PC-3 (cell line): ENCODE data around the gene DCHS1. TPM values are rescaled to one million over a fixed set of nuclear protein-coding genes. Genes with fewer than 3 reads are reported as not detected.

Experiments used
- ATAC-seq: fragments of 200-7000 bp; cut with Tn5 transposase; 2 replicates; pipeline ENCODE4 v1.9.1; 2020; ENCODE audit warnings: mild to moderate bottlenecking, moderate library complexity
- BruUV-seq: library from RNA; stranded (reverse); fragments of 400-500 nt; replicated peaks from 2 replicates; lab custom pipeline; 2021; lab: Mats Ljungman, UMichigan
- CTCF ChIA-PET: fragments of 300-600 bp; sonication (Branson Sonifier 250); formaldehyde crosslinking; loops from one replicate; lab custom pipeline; 2022; ENCODE audit warnings: antibody characterized with exemption; lab: Charles Lee
- POLR2A ChIA-PET: fragments of 300-600 bp; sonication (Branson Sonifier 250); formaldehyde crosslinking; loops from one replicate; lab custom pipeline; 2022; ENCODE audit warnings: antibody characterized with exemption; ENCODE audit not compliant: unreplicated experiment; lab: Charles Lee
- DNase-seq: peaks from one replicate; pipeline ENCODE4 v3.0.0-alpha.2; 2015
- H2AFZ ChIP-seq: fragments of 300-600 bp; sonication (generic); 2 replicates; pipeline ENCODE4 v1.6.0; 2016; ENCODE audit warnings: antibody characterized with exemption, low read length
- H3F3A ChIP-seq: fragments of 300-600 bp; sonication (generic); one replicate; pipeline ENCODE4 v1.6.0; 2017; ENCODE audit warnings: antibody characterized with exemption, low read length, control low read depth, mild to moderate bottlenecking; ENCODE audit not compliant: unreplicated experiment
- H3K27ac ChIP-seq: fragments of 300-600 bp; sonication (generic); 2 replicates; pipeline ENCODE4 v1.5.1; 2016; ENCODE audit warnings: mild to moderate bottlenecking, low read length
- H3K27me3 ChIP-seq: fragments of 300-600 bp; sonication (generic); 2 replicates; pipeline ENCODE4 v1.6.1; 2016; ENCODE audit warnings: low read length, mixed read lengths
- H3K36me3 ChIP-seq: fragments of 300-600 bp; sonication (generic); 2 replicates; pipeline ENCODE4 v1.6.1; 2016; ENCODE audit warnings: low read depth, mixed run types, low read length, mixed read lengths
- H3K4me1 ChIP-seq: fragments of 300-600 bp; sonication (generic); 2 replicates; pipeline ENCODE4 v1.5.1; 2016; ENCODE audit warnings: low read length; ENCODE audit not compliant: insufficient read depth
- H3K4me2 ChIP-seq: fragments of 300-600 bp; sonication (generic); 2 replicates; pipeline ENCODE4 v1.6.0; 2016; ENCODE audit warnings: low read length
- H3K4me3 ChIP-seq: fragments of 300-600 bp; sonication (generic); 2 replicates; pipeline ENCODE4 v1.5.1; 2016; ENCODE audit warnings: mild to moderate bottlenecking, low read length, mixed read lengths
- H3K79me2 ChIP-seq: fragments of 300-600 bp; sonication (generic); 2 replicates; pipeline ENCODE4 v1.6.1; 2017; ENCODE audit warnings: low read length, mixed read lengths
- H3K9ac ChIP-seq: fragments of 300-600 bp; sonication (generic); 2 replicates; pipeline ENCODE4 v1.6.0; 2016; ENCODE audit warnings: mild to moderate bottlenecking, low read length
- H3K9me2 ChIP-seq: fragments of 300-600 bp; sonication (generic); replicated peaks from 2 replicates; pipeline ENCODE4 v1.6.1; 2016; ENCODE audit warnings: mixed run types, low read length, mixed read lengths
- H3K9me3 ChIP-seq: fragments of 300-600 bp; sonication (generic); 2 replicates; pipeline ENCODE4 v1.6.1; 2016; ENCODE audit warnings: low read length, mixed read lengths
- H4K20me1 ChIP-seq: fragments of 300-600 bp; sonication (generic); 2 replicates; pipeline ENCODE4 v1.6.1; 2016; ENCODE audit warnings: low read length, mixed read lengths
- CTCF ChIP-seq: fragments of 300-600 bp; sonication (generic); conservative IDR thresholded peaks from 2 replicates; pipeline ENCODE4 v1.5.1; 2017; ENCODE audit warnings: antibody characterized with exemption, low read depth, mild to moderate bottlenecking, low read length
- EZH2 ChIP-seq: fragments of 300-600 bp; sonication (generic); IDR thresholded peaks from one replicate; pipeline ENCODE4 v1.6.1; 2017; ENCODE audit warnings: antibody characterized with exemption, mild to moderate bottlenecking, low read length; ENCODE audit not compliant: unreplicated experiment
- EZH2phosphoT487 ChIP-seq: fragments of 300-600 bp; sonication (generic); IDR thresholded peaks from 2 replicates; pipeline ENCODE4 v1.6.1; 2018; ENCODE audit warnings: mild to moderate bottlenecking, antibody characterized with exemption, low read length, borderline replicate concordance
- intact Hi-C: fragments of 100-400 bp; cut with micrococcal nuclease; formaldehyde crosslinking; loops from 2 replicates; pipeline ENCODE4 v1.9.0; 2023
- total RNA-seq: library from RNA; depleted of rRNA; stranded (reverse); fragments of >200 nt; gene quantifications from 2 replicates; pipeline ENCODE4 v1.2.3, GENCODE V29; 2014

Gene DCHS1
- total RNA-seq, 1 experiment from 2014 or later, result under 0.01 TPM

GRCh38 chr11:6681949-6682348 lies 26.3 kb upstream of the DCHS1 start:
- H3K4me1 ChIP-seq, result peaks cover 5% of the 10 kb centered on the region; the same call in 1 of the 2 replicates
- peaks cover 23% of the 10 kb centered on the region for H3K79me2 ChIP-seq
- H3K9me3 ChIP-seq, result no peaks in the 10 kb centered on the region
- peak overlapping the region; percentile 96 for H3K4me2 ChIP-seq
- no peaks in the 10 kb centered on the region for H3F3A ChIP-seq
- POLR2A ChIA-PET, result interaction anchor here (0.6 kb wide), 1 partner anchor 10 kb away, joined by 6 read pairs; no protein-coding TSS in a partner anchor
- CTCF ChIA-PET, result interaction anchor here (0.6 to 0.8 kb wide), 2 partner anchors 14 to 303 kb away, joined by 3 to 4 read pairs; no protein-coding TSS in a partner anchor
- no peak overlapping the region for H3K27ac ChIP-seq
- BruUV-seq, result no TSS peak
- peaks cover 16% of the 10 kb centered on the region for H3K36me3 ChIP-seq
- H2AFZ ChIP-seq, result no peak overlapping the region
- TF ChIP-seq CTCF (no peak), EZH2phosphoT487 (no peak), EZH2 (no peak)
- H3K9ac ChIP-seq, result peak overlapping the region; percentile 98
- no peaks in the 10 kb centered on the region for H3K9me2 ChIP-seq
- intact Hi-C loops, result loop anchor here (2.0 kb wide), 1 partner anchor 21 kb away; no protein-coding TSS in a partner anchor
- ATAC-seq (no peak), DNase-seq (peak; percentile 8)
- H3K4me3 ChIP-seq, result peak overlapping the region; percentile 81
- no peaks in the 10 kb centered on the region for H3K27me3 ChIP-seq
- peaks cover 17% of the 10 kb centered on the region for H4K20me1 ChIP-seq

- Histone ChIP-seq H3K27me3 (no peaks in the 10 kb centered on the region), H3K4me1 (peaks cover 5% of the 10 kb centered on the region; the same call in 1 of the 2 replicates), H3K4me2 (peak overlapping the region; percentile 96), H3F3A (no peaks in the 10 kb centered on the region), H3K4me3 (peak overlapping the region; percentile 81), H3K27ac (no peak overlapping the region), H4K20me1 (peaks cover 17% of the 10 kb centered on the region), H3K9ac (peak overlapping the region; percentile 98; the same call in 1 of the 2 replicates), H3K9me3 (no peaks in the 10 kb centered on the region), H3K36me3 (peaks cover 16% of the 10 kb centered on the region), H2AFZ (no peak overlapping the region), H3K9me2 (no peaks in the 10 kb centered on the region), H3K79me2 (peaks cover 23% of the 10 kb centered on the region)
- no peak for TF ChIP-seq EZH2
- TF ChIP-seq CTCF, result no peak
- no peak for TF ChIP-seq EZH2phosphoT487
- CTCF ChIA-PET, result interaction anchor here (0.6 kb wide), 1 partner anchor 14 kb away, joined by 3 read pairs; no protein-coding TSS in a partner anchor
- POLR2A ChIA-PET, result interaction anchor here (0.6 kb wide), 1 partner anchor 10 kb away, joined by 6 read pairs; no protein-coding TSS in a partner anchor
- ATAC-seq, result no peak
- DNase-seq, result no peak
- no TSS peak for BruUV-seq
- intact Hi-C loops, result no loop called here
Measured at GRCh38 chr11:6681505-6681904, 25.9 kb upstream of the DCHS1 start.

GRCh38 chr11:6677018-6677417 lies 21.4 kb upstream of the DCHS1 start:
- H3K27ac ChIP-seq, result no peak overlapping the region
- CTCF ChIA-PET, result no interaction called here
- H3K79me2 ChIP-seq, result peaks cover 12% of the 10 kb centered on the region
- no peaks in the 10 kb centered on the region for H3F3A ChIP-seq
- no peak overlapping the region for H3K4me3 ChIP-seq
- ATAC-seq (no peak), DNase-seq (no peak)
- H3K27me3 ChIP-seq, result no peaks in the 10 kb centered on the region
- TF ChIP-seq CTCF (no peak), EZH2phosphoT487 (no peak), EZH2 (no peak)
- H3K4me2 ChIP-seq, result no peak overlapping the region
- no TSS peak for BruUV-seq
- POLR2A ChIA-PET, result no interaction called here
- H3K4me1 ChIP-seq, result peaks cover 2% of the 10 kb centered on the region; the same call in 1 of the 2 replicates
- no peak overlapping the region for H3K9ac ChIP-seq
- H4K20me1 ChIP-seq, result peaks cover 12% of the 10 kb centered on the region
- intact Hi-C loops, result no loop called here
- no peak overlapping the region for H2AFZ ChIP-seq
- H3K9me3 ChIP-seq, result no peaks in the 10 kb centered on the region
- H3K36me3 ChIP-seq, result peaks cover 16% of the 10 kb centered on the region
- no peaks in the 10 kb centered on the region for H3K9me2 ChIP-seq
